SK-N-DZ (cell line): ENCODE data around the gene LRP1. TPM values are rescaled to one million over a fixed set of nuclear protein-coding genes. Genes with fewer than 3 reads are reported as not detected.

ENCODE experiments used
- DNase-seq: peaks from one replicate; pipeline ENCODE4 v3.0.0-alpha.2; 2015; ENCODE audit warnings: low spot score
- polyA plus RNA-seq, 2 experiments: library from polyadenylated mRNA; depleted of rRNA; stranded (reverse); fragments of >200 nt; gene quantifications; 2 replicates each; pipeline ENCODE4 v1.2.3, GENCODE V29; 2014

Gene LRP1
- 6.4 and 7.8 TPM in 2 replicates for polyA plus RNA-seq (2014; cell fraction: cytosol; rRNA removed)
- 16.5 and 44.9 TPM in 2 replicates for polyA plus RNA-seq (2014; cell fraction: nucleus; rRNA removed)

GRCh38 chr12:57127726-57128518 is at the start of gene LRP1:
TSS of gene LRP1 (plus strand) at chr12:57128483. CDS start at chr12:57128965, 482 bp downstream.
- DNase-seq = peak; percentile 83

- peak; percentile 100 for DNase-seq
Measured at GRCh38 chr12:57078519-57079404, 49.5 kb upstream of the LRP1 start, which contains the start of gene NEMP1. TSS of gene NEMP1 (minus strand) at chr12:57078791. CDS start at chr12:57078745, 46 bp downstream.

- DNase-seq = no peak
Measured at GRCh38 chr12:57079821-57080220, 48.5 kb upstream of the LRP1 start.

GRCh38 chr12:57080855-57081254 is 47.4 kb upstream of the LRP1 start:
- DNase-seq = no peak

GRCh38 chr12:57085999-57086492 is 42.2 kb upstream of the LRP1 start:
- DNase-seq = peak; percentile 62

GRCh38 chr12:57086493-57087009 is 41.7 kb upstream of the LRP1 start:
- peak; percentile 71 for DNase-seq

GRCh38 chr12:57087010-57087690 is 41.1 kb upstream of the LRP1 start:
- peak; percentile 65 for DNase-seq

GRCh38 chr12:57087691-57088353 is 40.5 kb upstream of the LRP1 start:
- peak; percentile 89 for DNase-seq

GRCh38 chr12:57088354-57089270 is 39.7 kb upstream of the LRP1 start, which contains the start of gene NAB2:
TSS of gene NAB2 (plus strand) at chr12:57089114. CDS start at chr12:57089272, 158 bp downstream.
- DNase-seq = peak; percentile 91

- DNase-seq = peak; percentile 68
Measured at GRCh38 chr12:57089271-57090245, 38.7 kb upstream of the LRP1 start.

GRCh38 chr12:57090490-57090889 is 37.8 kb upstream of the LRP1 start:
- no peak for DNase-seq

GRCh38 chr12:57090924-57091637 is 37.2 kb upstream of the LRP1 start:
- DNase-seq = no peak

- DNase-seq = no peak
Measured at GRCh38 chr12:57091638-57092528, 36.4 kb upstream of the LRP1 start.

GRCh38 chr12:57092529-57092862 is 35.8 kb upstream of the LRP1 start:
- no peak for DNase-seq

- DNase-seq = no peak
Measured at GRCh38 chr12:57092876-57093414, 35.3 kb upstream of the LRP1 start.
